NCI-H510A (cell line): ENCODE measurements around the gene OR9I1.

ENCODE experiments used
- DNase-seq: peaks from one replicate; lab custom pipeline; 2025; lab: John Stamatoyannopoulos, UW

OR9I1 gene

GRCh38 chr11:58125469-58125868 is at the start of gene OR9I1:
Gene OR9I1, minus strand, starts transcription at chr11:58125530. Its CDS starts 6,086 bp downstream, at chr11:58119444.
- no peak for DNase-seq

- DNase-seq = no peak
Observed at GRCh38 chr11:58165504-58166106, 40.3 kb upstream of the OR9I1 start.

- no peak for DNase-seq
Observed at GRCh38 chr11:58164990-58165389, 39.7 kb upstream of the OR9I1 start.

- DNase-seq = no peak
Observed at GRCh38 chr11:58164389-58164788, 39.1 kb upstream of the OR9I1 start.

- DNase-seq = no peak
Observed at GRCh38 chr11:58152781-58153180, 27.5 kb upstream of the OR9I1 start.

GRCh38 chr11:58142761-58143160 is 17.4 kb upstream of the OR9I1 start:
- no peak for DNase-seq

- DNase-seq = no peak
Observed at GRCh38 chr11:58135171-58135570, 9.8 kb upstream of the OR9I1 start.

- no peak for DNase-seq
Observed at GRCh38 chr11:58134151-58134550, 8.8 kb upstream of the OR9I1 start.

GRCh38 chr11:58133309-58134076 is 8.2 kb upstream of the OR9I1 start:
- DNase-seq = no peak

- no peak for DNase-seq
Observed at GRCh38 chr11:58127350-58127749, 2.0 kb upstream of the OR9I1 start.

- DNase-seq = no peak
Observed at GRCh38 chr11:58121096-58121495, 4.2 kb downstream of the OR9I1 start.

- DNase-seq = no peak
Observed at GRCh38 chr11:58097437-58097836, 27.9 kb downstream of the OR9I1 start.

GRCh38 chr11:58086528-58086927 is 38.8 kb downstream of the OR9I1 start:
- DNase-seq = no peak

- DNase-seq = no peak
Observed at GRCh38 chr11:58075781-58076180, 49.5 kb downstream of the OR9I1 start.

- DNase-seq = no peak
Observed at GRCh38 chr11:58070585-58070984, 54.7 kb downstream of the OR9I1 start.

GRCh38 chr11:58068655-58069054 is 56.7 kb downstream of the OR9I1 start:
- DNase-seq = no peak

- DNase-seq = no peak
Observed at GRCh38 chr11:58067685-58068084, 57.6 kb downstream of the OR9I1 start.
